Hematopoietic multipotent progenitor cell treated with erythropoietin and hydrocortisone succinate and interleukin-3 and kit ligand, for 6 days (in vitro differentiated cells): Measurements from ENCODE around the gene HBG1.
"Not testable (repeated sequence)": the region's sequence is repeated elsewhere in the genome, so short reads cannot be mapped to it uniquely, and the experiment has no call there.

Experiments
- DNase-seq: peaks from one replicate; pipeline ENCODE4 v3.0.0-alpha.2; 2015

Gene HBG1

GRCh38 chr11:5249807-5250396 lies at the start of gene HBG1:
Gene HBG1 (minus strand): TSS chr11:5249857. CDS start chr11:5249804, 53 bp downstream.
- DNase-seq = not testable (repeated sequence)

- DNase-seq = no peak
Observed at GRCh38 chr11:5298451-5298850, 48.8 kb upstream of the HBG1 start.

GRCh38 chr11:5297721-5298323 lies 48.2 kb upstream of the HBG1 start:
- peak; percentile 74 for DNase-seq

- DNase-seq = not testable (repeated sequence)
Observed at GRCh38 chr11:5294342-5294995, 44.8 kb upstream of the HBG1 start.

GRCh38 chr11:5293028-5293427 lies 43.4 kb upstream of the HBG1 start:
- no peak for DNase-seq

GRCh38 chr11:5291207-5291838 lies 41.7 kb upstream of the HBG1 start:
- peak; percentile 91 for DNase-seq

GRCh38 chr11:5290106-5290505 lies 40.4 kb upstream of the HBG1 start:
- DNase-seq = no peak

- DNase-seq = no peak
Observed at GRCh38 chr11:5289696-5290095, 40.0 kb upstream of the HBG1 start.

- no peak for DNase-seq
Observed at GRCh38 chr11:5288906-5289550, 39.4 kb upstream of the HBG1 start.

- DNase-seq = peak; percentile 98
Observed at GRCh38 chr11:5288108-5288905, 38.6 kb upstream of the HBG1 start.

GRCh38 chr11:5286901-5287300 lies 37.2 kb upstream of the HBG1 start:
- no peak for DNase-seq

GRCh38 chr11:5286351-5286750 lies 36.7 kb upstream of the HBG1 start:
- no peak for DNase-seq

- no peak for DNase-seq
Observed at GRCh38 chr11:5285703-5286340, 36.2 kb upstream of the HBG1 start.

GRCh38 chr11:5284637-5285036 lies 35.0 kb upstream of the HBG1 start:
- DNase-seq = peak; percentile 99

GRCh38 chr11:5283882-5284281 lies 34.2 kb upstream of the HBG1 start:
- DNase-seq = no peak

GRCh38 chr11:5283086-5283485 lies 33.4 kb upstream of the HBG1 start:
- DNase-seq = no peak

GRCh38 chr11:5282628-5283027 lies 33.0 kb upstream of the HBG1 start:
- DNase-seq = no peak

GRCh38 chr11:5281596-5281995 lies 31.9 kb upstream of the HBG1 start:
- no peak for DNase-seq

GRCh38 chr11:5280582-5281102 lies 31.0 kb upstream of the HBG1 start:
- DNase-seq = peak; percentile 100

GRCh38 chr11:5279471-5280090 lies 29.9 kb upstream of the HBG1 start:
- no peak for DNase-seq

GRCh38 chr11:5277807-5278382 lies 28.2 kb upstream of the HBG1 start:
- DNase-seq = no peak
